IPS-15b (cell line): Measurements from ENCODE around the gene PRKCE.

Experiments
- H3K27me3 ChIP-seq: one replicate; pipeline ENCODE4 v1.6.1; 2013; ENCODE audit warnings: low read length; ENCODE audit not compliant: control insufficient read depth, insufficient read depth
- H3K36me3 ChIP-seq: one replicate; pipeline ENCODE4 v1.6.1; 2013; ENCODE audit warnings: low read length; ENCODE audit not compliant: control insufficient read depth, insufficient read depth
- H3K4me1 ChIP-seq: one replicate; pipeline ENCODE4 v1.6.1; 2013; ENCODE audit warnings: mild to moderate bottlenecking, low read length; ENCODE audit not compliant: control insufficient read depth, insufficient read depth
- H3K4me3 ChIP-seq: one replicate; pipeline ENCODE4 v1.5.1; 2013; ENCODE audit warnings: low read depth, low read length
- H3K9ac ChIP-seq: one replicate; pipeline ENCODE4 v1.6.1; 2013; ENCODE audit warnings: low read depth, mild to moderate bottlenecking, low read length
- H3K9me3 ChIP-seq: one replicate; pipeline ENCODE4 v1.6.1; 2013; ENCODE audit warnings: mild to moderate bottlenecking, low read length; ENCODE audit not compliant: control insufficient read depth, insufficient read depth

Gene PRKCE

DNA sequence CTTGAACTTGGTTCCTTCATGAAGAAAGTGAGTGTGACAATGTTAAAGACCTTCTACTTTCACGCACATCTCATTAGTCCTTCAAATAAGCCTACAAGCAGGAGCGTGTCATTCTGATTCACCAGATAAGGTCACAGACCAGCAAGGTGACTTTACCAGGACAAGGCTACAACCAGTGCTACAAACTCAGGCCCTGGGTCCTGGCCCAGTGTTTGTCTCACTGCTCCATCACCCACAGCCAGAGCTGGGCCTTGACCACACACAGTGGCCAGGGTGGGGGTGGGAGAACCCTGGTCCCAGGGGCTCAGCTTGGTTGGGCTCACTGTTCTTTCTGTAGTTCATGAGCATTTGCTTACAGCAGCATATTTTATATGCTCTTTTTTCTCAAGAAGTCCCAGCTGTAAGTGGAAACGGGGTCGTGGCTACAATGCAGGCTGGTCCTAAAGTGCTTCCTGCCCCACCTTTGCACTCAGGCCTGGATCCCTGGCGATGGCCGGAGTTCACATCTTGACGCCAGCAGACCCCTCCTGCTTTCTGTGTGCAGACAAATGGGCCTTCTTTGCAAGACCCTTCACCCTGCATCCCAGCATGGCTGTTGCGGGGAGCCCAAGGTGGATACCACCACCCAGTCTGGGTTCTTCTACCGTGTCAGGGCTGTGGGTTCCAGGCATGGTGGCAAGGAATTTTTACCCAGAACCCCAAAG, 492.1 kb downstream of the PRKCE start:
- H3K9me3 ChIP-seq: no peaks in the 10 kb centered on the region
- H3K9ac ChIP-seq: no peak overlapping the region
- H3K4me1 ChIP-seq: no peaks in the 10 kb centered on the region
- H3K27me3 ChIP-seq: no peaks in the 10 kb centered on the region
- H3K4me3 ChIP-seq: no peak overlapping the region
- H3K36me3 ChIP-seq: no peaks in the 10 kb centered on the region

DNA sequence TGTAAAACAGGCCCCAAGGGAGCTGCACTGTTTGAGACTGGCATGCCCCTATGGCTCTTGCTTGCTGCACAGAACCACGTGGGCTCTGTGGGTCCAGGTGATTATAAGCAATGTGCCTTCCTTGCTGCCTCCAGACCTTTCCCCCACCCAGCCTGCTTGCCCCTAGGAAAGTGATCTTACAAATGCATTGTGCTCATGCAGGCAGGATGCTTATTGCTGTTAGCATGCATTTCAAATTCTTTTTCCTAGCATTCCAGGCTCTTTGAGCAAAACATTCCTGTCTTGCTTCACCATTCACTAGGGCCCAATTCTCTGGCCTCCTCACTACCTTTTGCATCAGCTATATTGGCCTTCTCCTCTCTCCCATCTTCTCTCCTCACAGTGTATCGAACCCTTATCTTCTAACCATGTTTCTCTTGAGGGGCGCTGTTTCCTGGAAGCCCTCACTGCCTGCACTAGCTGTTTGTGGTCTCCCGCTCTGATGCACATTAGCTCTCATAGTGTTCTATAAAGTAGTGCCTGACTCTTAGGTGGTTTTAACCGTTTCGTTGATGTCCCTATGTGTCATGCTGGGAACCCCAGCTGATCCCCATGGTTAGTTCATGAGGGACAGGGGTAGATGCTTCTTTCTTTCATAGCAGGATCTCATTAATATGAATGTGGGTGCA, 492.8 kb downstream of the PRKCE start:
- Histone ChIP-seq H3K9me3 (no peaks in the 10 kb centered on the region), H3K36me3 (no peaks in the 10 kb centered on the region), H3K4me3 (no peak overlapping the region), H3K4me1 (no peaks in the 10 kb centered on the region), H3K9ac (no peak overlapping the region), H3K27me3 (no peaks in the 10 kb centered on the region)

DNA sequence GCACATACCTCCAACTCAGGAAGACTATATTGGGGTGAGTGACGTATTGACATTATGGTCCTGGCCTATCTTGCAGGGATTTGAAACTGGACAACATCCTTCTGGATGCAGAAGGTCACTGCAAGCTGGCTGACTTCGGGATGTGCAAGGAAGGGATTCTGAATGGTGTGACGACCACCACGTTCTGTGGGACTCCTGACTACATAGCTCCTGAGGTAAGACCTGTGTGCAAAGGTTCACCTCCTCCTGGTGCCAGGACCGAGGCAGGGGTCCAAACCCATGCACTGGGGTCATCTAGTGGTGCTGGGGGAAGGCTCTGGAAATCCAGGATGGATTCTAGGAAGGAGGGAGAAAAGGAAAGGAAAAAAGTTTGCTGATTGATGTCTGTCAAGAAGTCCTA, 493.5 kb downstream of the PRKCE start:
- no peaks in the 10 kb centered on the region for H3K9me3 ChIP-seq
- H3K36me3 ChIP-seq: no peaks in the 10 kb centered on the region
- H3K4me1 ChIP-seq: no peaks in the 10 kb centered on the region
- H3K27me3 ChIP-seq: no peaks in the 10 kb centered on the region
- H3K4me3 ChIP-seq: no peak overlapping the region
- H3K9ac ChIP-seq: no peak overlapping the region

DNA sequence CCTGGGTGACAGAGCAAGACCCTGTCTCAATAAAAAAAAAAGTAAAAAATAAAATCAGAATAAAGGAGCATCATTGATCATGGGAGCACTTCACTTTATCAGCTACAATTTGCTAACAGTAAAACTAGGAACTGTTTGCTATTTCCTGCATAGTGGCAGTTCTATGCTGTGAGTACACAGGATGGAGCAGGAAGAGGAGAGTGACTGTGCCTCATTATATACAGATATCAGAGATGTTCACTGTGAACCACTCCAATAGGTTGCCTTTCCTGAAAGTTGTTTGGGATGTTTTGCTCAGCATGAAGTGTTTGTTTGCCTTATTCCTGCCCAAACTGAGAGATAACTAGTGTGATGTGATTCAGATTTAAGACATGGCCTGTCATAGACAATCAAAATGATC, 494.4 kb downstream of the PRKCE start:
- no peaks in the 10 kb centered on the region for H3K27me3 ChIP-seq

DNA sequence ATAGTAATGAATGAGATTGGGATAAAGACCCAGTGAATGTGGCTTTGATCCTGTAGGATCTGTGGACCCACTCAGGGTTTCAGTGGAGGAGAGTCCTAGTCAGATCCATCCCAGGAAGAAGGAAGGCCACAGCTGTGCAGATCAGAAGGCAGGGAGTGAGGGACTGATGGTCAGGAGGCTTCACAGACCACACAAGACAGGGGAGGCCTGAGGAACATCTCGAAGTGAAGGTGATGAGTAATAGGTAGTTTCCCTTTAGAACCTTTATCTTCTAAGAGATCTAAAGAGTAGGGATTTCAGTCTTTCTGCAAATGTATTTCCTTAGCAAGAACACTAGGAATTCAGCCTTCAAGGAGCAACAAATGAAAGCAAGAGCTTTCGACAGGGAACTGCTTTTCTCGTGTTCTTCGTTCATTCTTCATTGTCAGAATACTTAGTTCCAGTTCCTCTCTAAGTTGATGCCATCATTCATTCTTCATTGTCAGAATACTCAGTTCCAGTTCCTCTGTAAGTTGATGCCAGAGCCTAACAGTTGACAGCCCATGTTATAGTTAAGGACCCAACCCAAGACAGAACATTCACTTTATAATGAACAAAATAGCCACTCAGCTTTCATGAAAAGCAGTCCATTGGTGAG, 495.5 kb downstream of the PRKCE start:
- H3K27me3 ChIP-seq: no peaks in the 10 kb centered on the region
- no peaks in the 10 kb centered on the region for H3K9me3 ChIP-seq
- no peak overlapping the region for H3K4me3 ChIP-seq
- H3K36me3 ChIP-seq: no peaks in the 10 kb centered on the region
- no peak overlapping the region for H3K9ac ChIP-seq
- no peaks in the 10 kb centered on the region for H3K4me1 ChIP-seq

More for the DNA sequence above, 494.4 kb downstream of the PRKCE start:
- no peaks in the 10 kb centered on the region for H3K4me1 ChIP-seq
- H3K9ac ChIP-seq: no peak overlapping the region
- no peak overlapping the region for H3K4me3 ChIP-seq
- no peaks in the 10 kb centered on the region for H3K36me3 ChIP-seq
- H3K9me3 ChIP-seq: no peaks in the 10 kb centered on the region

DNA sequence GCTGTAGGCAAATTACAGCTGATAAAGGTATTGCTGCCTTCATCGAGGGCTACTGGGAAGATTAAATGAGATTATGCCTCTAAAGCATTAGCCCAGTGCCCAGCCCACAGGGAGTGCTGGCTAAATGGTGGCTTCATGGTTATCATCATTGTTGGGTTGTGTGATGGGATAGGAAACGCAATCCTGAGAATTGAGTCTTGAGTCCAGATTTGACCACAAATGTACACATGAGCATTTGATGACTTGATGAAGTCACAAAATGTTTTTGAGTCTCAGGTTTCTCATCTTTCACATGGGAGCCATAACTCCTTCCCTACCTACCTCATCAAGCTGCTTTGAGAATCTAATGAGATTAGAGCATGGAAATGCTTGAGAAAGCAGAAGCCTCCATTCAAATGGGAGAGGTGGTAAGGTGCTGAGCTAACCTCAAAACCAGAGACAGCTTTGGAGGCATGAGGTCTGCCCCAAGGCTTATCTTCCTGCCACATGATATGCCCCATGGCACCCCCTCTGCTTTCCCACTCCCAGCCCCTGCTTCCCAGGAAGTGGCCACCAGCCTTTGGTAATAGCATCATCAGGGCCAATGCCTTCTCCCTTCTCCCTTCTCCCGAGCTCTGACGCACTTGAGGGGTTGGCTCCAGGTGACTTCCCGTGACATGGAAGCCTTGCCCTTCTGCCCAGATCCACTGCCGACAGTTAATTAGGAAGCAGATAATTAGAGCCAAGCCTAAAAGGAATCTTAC, 496.3 kb downstream of the PRKCE start:
- no peaks in the 10 kb centered on the region for H3K4me1 ChIP-seq

DNA sequence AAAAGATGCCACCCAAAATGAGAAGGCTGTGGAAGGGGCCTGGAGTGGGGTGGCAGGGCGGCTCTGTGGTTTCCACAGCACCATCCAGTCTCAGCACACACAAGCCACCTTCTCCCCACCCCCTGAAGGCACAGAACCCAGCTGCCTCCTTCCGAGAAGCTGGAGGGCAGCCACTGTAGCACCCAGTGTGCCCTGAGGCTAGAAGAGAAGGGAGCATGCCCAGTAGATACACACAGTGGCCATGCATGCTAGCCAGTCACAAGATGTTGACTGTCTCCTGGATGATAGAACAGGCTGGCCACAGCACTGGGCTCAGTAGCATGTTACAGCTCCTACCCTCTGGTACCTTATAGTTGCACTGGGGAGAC, 496.9 kb downstream of the PRKCE start:
- Histone ChIP-seq H3K9me3 (no peaks in the 10 kb centered on the region), H3K4me1 (no peaks in the 10 kb centered on the region), H3K36me3 (no peaks in the 10 kb centered on the region), H3K9ac (no peak overlapping the region), H3K4me3 (no peak overlapping the region), H3K27me3 (no peaks in the 10 kb centered on the region)

More for the DNA sequence above, 496.3 kb downstream of the PRKCE start:
- no peaks in the 10 kb centered on the region for H3K27me3 ChIP-seq
- H3K36me3 ChIP-seq: no peaks in the 10 kb centered on the region
- no peak overlapping the region for H3K9ac ChIP-seq
- H3K4me3 ChIP-seq: no peak overlapping the region
- H3K9me3 ChIP-seq: no peaks in the 10 kb centered on the region

DNA sequence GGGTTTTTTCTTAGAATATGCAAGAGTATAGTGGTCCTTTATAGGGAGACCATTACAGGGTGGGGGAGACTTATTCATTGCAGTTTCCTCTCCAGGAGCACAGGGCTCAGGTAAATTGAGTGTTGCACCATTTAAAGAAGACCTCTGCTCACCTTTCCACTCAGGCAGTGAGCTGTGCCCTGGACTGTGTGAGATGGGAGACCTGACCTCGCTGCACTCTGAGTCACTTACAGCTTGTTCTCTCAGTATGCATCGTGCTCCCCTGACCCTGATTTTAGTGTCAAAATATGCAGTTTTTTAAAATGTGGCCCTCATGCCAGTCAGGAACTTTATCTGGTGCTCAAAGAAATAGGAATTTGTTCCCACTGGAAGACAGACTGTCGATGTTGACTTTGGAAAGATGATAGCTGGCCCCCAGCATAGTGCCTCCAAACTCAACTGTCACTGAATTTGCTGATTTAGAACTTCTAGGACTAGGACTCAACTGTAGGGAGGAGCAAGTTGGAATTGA, 499.0 kb downstream of the PRKCE start:
- no peak overlapping the region for H3K9ac ChIP-seq
- H3K4me1 ChIP-seq: peaks cover 3% of the 10 kb centered on the region
- no peaks in the 10 kb centered on the region for H3K36me3 ChIP-seq
- no peak overlapping the region for H3K4me3 ChIP-seq
- no peaks in the 10 kb centered on the region for H3K27me3 ChIP-seq
- no peaks in the 10 kb centered on the region for H3K9me3 ChIP-seq

DNA sequence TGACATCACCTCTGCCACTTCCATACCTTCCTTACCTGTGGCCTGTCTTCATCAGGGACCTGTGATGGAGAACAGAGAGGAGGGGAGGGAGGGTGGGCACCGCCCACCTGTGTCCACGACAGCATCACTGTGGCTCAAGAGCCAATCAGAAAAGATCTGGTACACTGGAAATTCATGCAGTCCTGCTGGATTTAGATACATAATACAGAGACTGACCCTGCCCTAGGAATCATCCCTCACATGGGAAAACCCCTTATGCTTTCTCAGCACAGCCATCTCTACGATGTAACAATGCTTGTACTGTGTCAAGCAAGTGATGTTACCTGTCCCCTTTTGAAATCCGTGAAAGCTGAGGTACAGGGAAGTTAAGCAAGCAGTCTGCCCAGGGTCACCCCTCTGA, 500.1 kb downstream of the PRKCE start:
- no peak overlapping the region for H3K4me3 ChIP-seq
- no peaks in the 10 kb centered on the region for H3K27me3 ChIP-seq
- H3K36me3 ChIP-seq: no peaks in the 10 kb centered on the region
- H3K9ac ChIP-seq: no peak overlapping the region
- H3K4me1 ChIP-seq: peaks cover 3% of the 10 kb centered on the region
- no peaks in the 10 kb centered on the region for H3K9me3 ChIP-seq

DNA sequence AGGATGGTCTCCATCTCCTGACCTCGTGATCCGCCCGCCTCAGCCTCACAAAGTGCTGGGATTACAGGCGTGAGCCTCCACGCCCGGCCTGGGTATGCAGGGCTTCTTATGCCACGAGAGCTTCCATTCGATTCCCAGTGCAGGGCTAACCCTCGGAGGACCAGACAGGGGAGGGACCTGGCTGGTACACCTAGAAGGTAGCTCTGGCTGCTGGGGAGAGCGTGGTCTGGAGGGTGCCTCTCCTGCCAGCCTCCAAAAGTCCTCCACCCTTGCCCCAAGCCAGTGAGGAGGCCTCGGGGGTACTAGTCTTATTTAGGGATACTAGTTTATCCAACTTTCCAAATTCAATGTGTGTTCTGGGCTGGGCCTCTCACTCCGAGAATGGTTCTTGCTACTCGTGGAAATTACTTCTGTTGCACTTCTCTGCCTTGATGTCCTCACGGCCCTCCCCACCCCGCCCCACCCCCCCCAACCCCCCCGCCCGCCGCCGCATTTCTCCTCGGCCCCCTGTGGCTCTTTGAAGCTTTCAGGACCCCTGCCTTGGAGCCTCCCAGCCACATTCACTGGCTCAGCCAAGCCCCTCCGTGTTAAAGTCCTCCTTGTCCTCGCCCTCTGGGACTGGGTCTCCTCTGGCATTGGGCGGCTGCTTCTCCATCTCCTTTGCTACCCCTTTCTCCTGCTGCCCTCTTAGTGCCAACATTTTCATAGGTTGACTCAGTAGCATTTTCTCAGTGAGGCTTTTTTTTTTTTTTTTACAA, 502.7 kb downstream of the PRKCE start:
- Histone ChIP-seq H3K4me1 (peaks cover 3% of the 10 kb centered on the region), H3K9ac (no peak overlapping the region)

More for the DNA sequence above, 502.7 kb downstream of the PRKCE start:
- no peaks in the 10 kb centered on the region for H3K36me3 ChIP-seq
- no peaks in the 10 kb centered on the region for H3K9me3 ChIP-seq
- H3K4me3 ChIP-seq: no peak overlapping the region
- H3K27me3 ChIP-seq: no peaks in the 10 kb centered on the region
